Trophoblast cell (in vitro differentiated cells and primary cell): ENCODE results near the gene FRY.

Experiments used
- DNase-seq, 2 donors: peaks; one replicate each; pipeline ENCODE4 v3.0.0-alpha.2; 2016
- H2AFZ ChIP-seq: 2 replicates; pipeline ENCODE4 v1.6.1; 2013; ENCODE audit warnings: low read length, moderate library complexity, mild to moderate bottlenecking; ENCODE audit not compliant: insufficient read depth, poor library complexity
- H2AK5ac ChIP-seq: 2 replicates; pipeline ENCODE4 v1.6.1; 2013; ENCODE audit warnings: mild to moderate bottlenecking, low read length
- H2BK120ac ChIP-seq: 2 replicates; pipeline ENCODE4 v1.6.1; 2013; ENCODE audit warnings: low read length, mild to moderate bottlenecking, moderate library complexity; ENCODE audit not compliant: insufficient read depth, poor library complexity
- H2BK12ac ChIP-seq: 2 replicates; pipeline ENCODE4 v1.6.1; 2013; ENCODE audit warnings: mild to moderate bottlenecking, low read length, moderate library complexity
- H2BK5ac ChIP-seq: 2 replicates; pipeline ENCODE4 v1.6.1; 2013; ENCODE audit warnings: low read length, low read depth, moderate library complexity, mild to moderate bottlenecking; ENCODE audit not compliant: poor library complexity
- H3K14ac ChIP-seq: 2 replicates; pipeline ENCODE4 v1.6.1; 2013; ENCODE audit warnings: mild to moderate bottlenecking, low read length
- H3K18ac ChIP-seq: 2 replicates; pipeline ENCODE4 v1.6.1; 2013; ENCODE audit warnings: mild to moderate bottlenecking, low read length
- H3K23ac ChIP-seq: 2 replicates; pipeline ENCODE4 v1.6.1; 2013; ENCODE audit warnings: low read length
- H3K27ac ChIP-seq: 2 replicates; pipeline ENCODE4 v1.5.1; 2013; ENCODE audit warnings: low read depth, mild to moderate bottlenecking, inconsistent platforms, low read length, moderate library complexity
- H3K27me3 ChIP-seq: 2 replicates; pipeline ENCODE4 v1.6.1; 2013; ENCODE audit warnings: inconsistent platforms, mild to moderate bottlenecking, low read length, moderate library complexity; ENCODE audit not compliant: insufficient read depth
- H3K36me3 ChIP-seq, 2 experiments: 1 replicate in 1 of 2; 2 replicates in 1 of 2; pipeline ENCODE4 v1.6.1; 2013; ENCODE audit warnings: low read length in 2 of 2, mild to moderate bottlenecking in 2 of 2, moderate library complexity in 1 of 2; ENCODE audit not compliant: insufficient read depth in 2 of 2, control insufficient read depth in 1 of 2
- H3K4ac ChIP-seq: 2 replicates; pipeline ENCODE4 v1.6.1; 2013; ENCODE audit warnings: low read depth, mild to moderate bottlenecking, low read length, moderate library complexity
- H3K4me1 ChIP-seq, 2 experiments: 1 replicate in 1 of 2; 2 replicates in 1 of 2; pipeline ENCODE4 v1.6.1; 2013; ENCODE audit warnings: low read length in 2 of 2, mild to moderate bottlenecking in 2 of 2, moderate library complexity in 1 of 2; ENCODE audit not compliant: insufficient read depth in 2 of 2, control insufficient read depth in 1 of 2
- H3K4me2 ChIP-seq: 2 replicates; pipeline ENCODE4 v1.6.1; 2013; ENCODE audit warnings: inconsistent platforms, mild to moderate bottlenecking, low read length, moderate library complexity
- H3K4me3 ChIP-seq: 2 replicates; pipeline ENCODE4 v1.5.1; 2013; ENCODE audit warnings: mild to moderate bottlenecking, low read depth, low read length, inconsistent platforms
- H3K79me1 ChIP-seq: one replicate; pipeline ENCODE4 v1.6.1; 2013; ENCODE audit warnings: low read length
- H3K79me2 ChIP-seq: 2 replicates; pipeline ENCODE4 v1.6.1; 2013; ENCODE audit warnings: low read length, mild to moderate bottlenecking; ENCODE audit not compliant: control insufficient read depth, insufficient read depth, poor library complexity
- H3K9ac ChIP-seq: 2 replicates; pipeline ENCODE4 v1.6.1; 2013; ENCODE audit warnings: mild to moderate bottlenecking, low read length
- H3K9me3 ChIP-seq: 2 replicates; pipeline ENCODE4 v1.6.1; 2013; ENCODE audit warnings: low read depth, mild to moderate bottlenecking, control low read depth, inconsistent platforms, low read length; ENCODE audit not compliant: insufficient read depth
- H4K12ac ChIP-seq: 2 replicates; pipeline ENCODE4 v1.6.1; 2013; ENCODE audit warnings: low read depth, mild to moderate bottlenecking, low read length, moderate library complexity
- H4K8ac ChIP-seq: 2 replicates; pipeline ENCODE4 v1.6.1; 2013; ENCODE audit warnings: low read depth, mild to moderate bottlenecking, low read length, moderate library complexity
- H4K91ac ChIP-seq: one replicate; pipeline ENCODE4 v1.6.1; 2013; ENCODE audit warnings: low read depth, mild to moderate bottlenecking, low read length, moderate library complexity
- WGBS: extraction: QIAGEN DNeasy Blood & Tissue Kit; methylation state at CpG from one replicate; pipeline ENCODE4 v1.1.7; 2013; ENCODE audit warnings: missing lambda C conversion rate; ENCODE audit not compliant: insufficient read length, insufficient coverage; ENCODE audit errors: extremely low coverage; 5-methylcytosine and 5-hydroxymethylcytosine counted together

Gene FRY

DNA sequence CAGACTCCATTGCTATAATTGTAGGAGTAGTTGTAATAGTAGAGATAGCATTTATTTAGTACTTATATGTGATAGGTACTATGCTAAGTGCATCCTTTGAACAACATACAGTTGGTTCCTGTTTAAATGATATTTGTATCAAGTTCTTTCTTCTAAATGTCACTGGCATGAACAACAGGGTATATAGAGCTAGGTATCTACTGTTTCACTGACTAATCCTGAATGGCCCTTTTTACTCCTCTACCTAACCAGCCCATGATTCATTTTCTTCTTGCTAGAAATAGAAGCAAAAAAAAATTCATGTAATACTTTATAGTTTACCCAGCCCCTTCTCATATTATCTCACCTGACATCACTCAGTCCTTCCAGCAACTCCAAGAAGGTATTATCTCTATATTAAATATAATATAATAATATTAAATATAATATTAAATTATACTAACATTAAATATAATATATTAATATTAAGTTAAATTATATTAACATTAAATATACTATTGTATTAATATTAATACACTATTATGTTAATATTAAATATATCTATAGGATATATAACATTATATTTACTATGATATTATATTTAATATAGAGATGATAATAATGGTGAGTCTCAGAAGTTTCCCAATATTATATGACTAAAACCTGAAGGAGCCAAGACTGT is 74.2 kb downstream of the FRY start:
- Histone ChIP-seq H3K36me3 (no peaks in the 10 kb centered on the region), H4K12ac (no peak overlapping the region), H3K4me2 (no peak overlapping the region), H3K23ac (no peak overlapping the region), H2AK5ac (no peak overlapping the region), H3K79me2 (no peaks in the 10 kb centered on the region), H3K9me3 (no peaks in the 10 kb centered on the region), H3K14ac (no peak overlapping the region), H2BK5ac (no peak overlapping the region), H3K9ac (no peak overlapping the region), H3K4me3 (no peak overlapping the region), H3K4ac (no peak overlapping the region), H3K18ac (no peak overlapping the region), H2BK12ac (no peak overlapping the region), H2AFZ (no peak overlapping the region), H4K8ac (no peak overlapping the region), H3K27me3 (no peaks in the 10 kb centered on the region), H3K27ac (no peak overlapping the region), H4K91ac (no peak overlapping the region), H3K4me1 (no peaks in the 10 kb centered on the region), H2BK120ac (no peak overlapping the region), H3K79me1 (no peaks in the 10 kb centered on the region)
- DNase-seq: no peak

DNA sequence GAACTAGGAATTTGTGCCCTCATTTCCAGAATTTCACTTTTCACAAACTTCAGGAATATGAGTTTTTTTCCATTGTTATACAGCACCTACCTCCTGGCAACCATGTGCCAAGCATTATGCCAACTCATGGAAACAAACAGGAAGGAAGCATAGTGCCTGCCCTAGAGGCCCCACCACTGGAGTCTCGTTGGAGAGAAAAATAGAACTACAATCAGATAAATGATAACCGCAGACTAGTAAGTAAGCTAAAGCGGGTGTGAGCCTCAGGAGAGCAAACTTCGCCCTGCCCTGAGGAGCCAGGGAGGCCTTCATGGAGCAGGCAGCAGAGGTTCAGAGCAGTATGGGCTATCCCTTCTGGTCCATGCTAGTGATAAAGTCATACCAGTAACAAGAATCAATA is 75.9 kb downstream of the FRY start:
- Histone ChIP-seq H2BK5ac (no peak overlapping the region), H3K14ac (no peak overlapping the region), H3K9ac (no peak overlapping the region), H3K9me3 (no peaks in the 10 kb centered on the region), H3K79me1 (no peaks in the 10 kb centered on the region), H2BK12ac (no peak overlapping the region), H3K79me2 (no peaks in the 10 kb centered on the region), H3K4me2 (no peak overlapping the region), H3K4me1 (no peaks in the 10 kb centered on the region), H2AK5ac (no peak overlapping the region), H4K91ac (no peak overlapping the region), H4K8ac (no peak overlapping the region), H3K27me3 (no peaks in the 10 kb centered on the region), H4K12ac (no peak overlapping the region), H3K23ac (no peak overlapping the region), H3K36me3 (no peaks in the 10 kb centered on the region), H2AFZ (no peak overlapping the region), H3K4ac (no peak overlapping the region), H3K18ac (no peak overlapping the region), H2BK120ac (no peak overlapping the region), H3K27ac (no peak overlapping the region), H3K4me3 (no peak overlapping the region)
- WGBS: no CpG with 5 or more reads among the region's 4 CpGs
- DNase-seq: no peak

DNA sequence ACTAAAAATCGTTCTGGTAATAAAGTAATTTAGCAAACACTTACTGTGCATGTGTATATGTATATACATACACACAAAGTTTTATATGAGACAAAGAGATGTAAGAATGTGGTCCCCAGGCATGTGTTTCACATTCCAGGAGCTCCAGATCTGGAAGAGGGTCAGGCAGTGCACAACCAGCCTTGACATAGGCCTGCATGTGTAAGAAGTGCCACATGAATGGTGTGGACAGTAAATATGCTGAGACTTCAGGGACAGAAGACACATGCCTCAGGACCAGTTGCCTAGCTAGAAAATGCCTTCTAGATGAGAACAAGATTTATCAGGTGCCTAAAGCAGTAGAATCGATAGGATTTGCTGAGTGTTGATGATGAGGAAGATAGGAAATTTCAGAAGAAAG is 76.4 kb downstream of the FRY start:
- Histone ChIP-seq H2AK5ac (no peak overlapping the region), H3K79me1 (no peaks in the 10 kb centered on the region), H3K9me3 (no peaks in the 10 kb centered on the region), H3K23ac (no peak overlapping the region), H3K4me1 (no peaks in the 10 kb centered on the region), H3K14ac (no peak overlapping the region), H4K8ac (no peak overlapping the region), H3K18ac (no peak overlapping the region), H3K27ac (no peak overlapping the region), H3K79me2 (no peaks in the 10 kb centered on the region), H3K4me2 (no peak overlapping the region), H2BK5ac (no peak overlapping the region), H3K27me3 (no peaks in the 10 kb centered on the region), H4K12ac (no peak overlapping the region), H2BK12ac (no peak overlapping the region), H3K36me3 (no peaks in the 10 kb centered on the region), H2AFZ (no peak overlapping the region), H3K4ac (no peak overlapping the region), H4K91ac (no peak overlapping the region), H2BK120ac (no peak overlapping the region), H3K9ac (no peak overlapping the region), H3K4me3 (no peak overlapping the region)
- no peak for DNase-seq
- no CpG with 5 or more reads among the region's 2 CpGs for WGBS

DNA sequence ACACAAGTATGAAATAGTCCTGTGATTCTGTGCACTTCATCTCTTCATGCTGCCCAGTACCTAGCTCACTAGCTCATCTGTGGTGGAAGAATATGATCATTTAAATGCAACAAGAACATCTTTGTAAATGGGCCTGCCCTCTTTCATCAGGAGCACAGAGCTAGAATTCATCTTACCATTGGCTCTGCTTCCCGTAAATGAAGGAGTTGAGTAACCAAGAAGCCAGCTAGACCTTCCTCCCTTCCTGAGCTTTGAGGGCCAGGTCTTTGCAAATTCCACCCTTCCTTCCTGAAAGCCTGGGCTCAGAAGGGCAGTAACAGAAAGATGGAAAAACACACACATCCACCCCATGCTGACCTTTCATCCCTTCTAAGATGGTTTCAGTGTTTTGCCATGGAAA is 82.0 kb downstream of the FRY start:
- Histone ChIP-seq H3K9me3 (no peaks in the 10 kb centered on the region), H3K4me1 (peaks cover 0 to 2% of the 10 kb centered on the region in 2 experiments), H3K36me3 (no peaks in the 10 kb centered on the region), H2BK120ac (no peak overlapping the region), H3K4me3 (no peak overlapping the region), H3K27me3 (no peaks in the 10 kb centered on the region), H2AFZ (no peak overlapping the region), H4K8ac (no peak overlapping the region), H3K18ac (no peak overlapping the region), H4K91ac (no peak overlapping the region), H3K27ac (no peak overlapping the region), H3K4me2 (no peak overlapping the region), H4K12ac (no peak overlapping the region), H2BK5ac (no peak overlapping the region), H3K79me1 (no peaks in the 10 kb centered on the region), H3K14ac (no peak overlapping the region), H2AK5ac (no peak overlapping the region), H3K4ac (no peak overlapping the region), H3K23ac (no peak overlapping the region), H3K79me2 (no peaks in the 10 kb centered on the region), H3K9ac (no peak overlapping the region), H2BK12ac (no peak overlapping the region)
- DNase-seq: no peak
- WGBS: no CpG with 5 or more reads among the region's 1 CpG
